ENCODE measurements around the gene NDUFV2.

The NDUFV2 gene

DNA sequence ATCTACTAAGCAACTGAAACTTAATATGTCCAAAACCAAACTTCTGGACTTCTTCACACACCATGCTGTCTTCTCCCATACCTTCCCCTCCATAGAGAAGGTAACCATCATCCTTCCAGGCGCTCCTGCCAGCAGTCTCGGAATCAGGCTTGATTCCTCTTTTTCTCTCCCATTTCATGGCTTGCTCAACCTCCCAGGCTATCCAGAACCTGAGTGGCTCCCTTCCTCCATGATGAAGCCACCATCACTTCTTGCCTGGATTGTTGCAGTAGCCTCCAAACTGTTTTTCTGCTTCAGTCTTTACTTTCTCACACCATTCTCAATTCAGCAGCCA, 40.1 kb upstream of the NDUFV2 start:
- TF ChIP-seq, protein P1, sequence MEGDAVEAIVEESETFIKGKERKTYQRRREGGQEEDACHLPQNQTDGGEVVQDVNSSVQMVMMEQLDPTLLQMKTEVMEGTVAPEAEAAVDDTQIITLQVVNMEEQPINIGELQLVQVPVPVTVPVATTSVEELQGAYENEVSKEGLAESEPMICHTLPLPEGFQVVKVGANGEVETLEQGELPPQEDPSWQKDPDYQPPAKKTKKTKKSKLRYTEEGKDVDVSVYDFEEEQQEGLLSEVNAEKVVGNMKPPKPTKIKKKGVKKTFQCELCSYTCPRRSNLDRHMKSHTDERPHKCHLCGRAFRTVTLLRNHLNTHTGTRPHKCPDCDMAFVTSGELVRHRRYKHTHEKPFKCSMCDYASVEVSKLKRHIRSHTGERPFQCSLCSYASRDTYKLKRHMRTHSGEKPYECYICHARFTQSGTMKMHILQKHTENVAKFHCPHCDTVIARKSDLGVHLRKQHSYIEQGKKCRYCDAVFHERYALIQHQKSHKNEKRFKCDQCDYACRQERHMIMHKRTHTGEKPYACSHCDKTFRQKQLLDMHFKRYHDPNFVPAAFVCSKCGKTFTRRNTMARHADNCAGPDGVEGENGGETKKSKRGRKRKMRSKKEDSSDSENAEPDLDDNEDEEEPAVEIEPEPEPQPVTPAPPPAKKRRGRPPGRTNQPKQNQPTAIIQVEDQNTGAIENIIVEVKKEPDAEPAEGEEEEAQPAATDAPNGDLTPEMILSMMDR (IDR thresholded peaks at IDR 0.05; ENCODE audit: low read depth, low read length), result no peak
- DNase-seq (ENCODE audit: low read depth in 2 of 2), result no peak
- H3K4me3 ChIP-seq (replicated peaks in 1 of 2; ENCODE audit: low read depth in 2 of 2, low read length in 2 of 2), result no peak overlapping the region

DNA sequence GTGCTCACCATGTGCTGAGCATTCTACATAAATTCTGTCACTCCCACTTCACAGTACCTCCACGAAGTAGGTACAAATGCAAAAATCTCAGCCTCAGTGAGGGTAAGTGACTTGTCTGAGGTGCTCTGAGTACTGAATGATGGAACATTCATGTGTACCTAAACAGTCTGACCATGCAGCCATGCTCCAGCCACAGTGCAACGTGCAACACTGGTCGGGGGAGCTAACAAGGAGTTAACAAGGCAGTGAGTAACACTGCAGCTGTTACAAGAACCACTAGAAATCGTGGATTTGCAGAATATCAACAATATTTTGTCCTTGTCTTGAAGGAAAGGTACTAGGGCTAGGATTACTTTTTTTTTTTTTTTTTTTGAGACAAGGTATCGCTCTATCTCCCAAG, 36.6 kb upstream of the NDUFV2 start:
- no peak overlapping the region for H3K4me3 ChIP-seq (replicated peaks in 1 of 2; ENCODE audit: low read depth in 2 of 2, low read length in 2 of 2)
- DNase-seq (ENCODE audit: low read depth in 2 of 2), result no peak
- TF ChIP-seq, protein P1 (IDR thresholded peaks at IDR 0.05; ENCODE audit: low read depth, low read length), result no peak

DNA sequence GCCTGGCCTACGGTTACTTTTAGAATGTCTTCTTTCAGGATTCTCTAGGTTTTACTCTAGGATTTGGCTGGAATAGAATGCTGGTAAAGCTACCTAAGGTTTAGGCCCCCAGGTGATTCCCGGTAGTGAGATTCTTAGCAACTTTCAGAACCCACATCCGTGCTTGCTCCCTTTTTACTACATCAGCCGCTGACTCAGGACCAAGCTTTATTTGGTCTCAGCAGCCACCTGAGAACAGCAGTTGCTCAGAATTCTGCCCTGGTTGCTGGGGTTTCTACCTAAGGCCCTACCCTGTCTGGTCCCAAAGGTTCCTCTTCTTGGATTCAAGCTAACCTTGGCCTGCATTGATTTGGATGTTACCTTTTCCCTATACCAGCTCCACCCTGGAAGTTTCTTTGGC, 36.1 kb upstream of the NDUFV2 start:
- H3K4me3 ChIP-seq (replicated peaks in 1 of 2; ENCODE audit: low read depth in 2 of 2, low read length in 2 of 2), result no peak overlapping the region
- TF ChIP-seq, protein P1 (IDR thresholded peaks at IDR 0.05; ENCODE audit: low read depth, low read length), result no peak
- no peak for DNase-seq (ENCODE audit: low read depth in 2 of 2)

DNA sequence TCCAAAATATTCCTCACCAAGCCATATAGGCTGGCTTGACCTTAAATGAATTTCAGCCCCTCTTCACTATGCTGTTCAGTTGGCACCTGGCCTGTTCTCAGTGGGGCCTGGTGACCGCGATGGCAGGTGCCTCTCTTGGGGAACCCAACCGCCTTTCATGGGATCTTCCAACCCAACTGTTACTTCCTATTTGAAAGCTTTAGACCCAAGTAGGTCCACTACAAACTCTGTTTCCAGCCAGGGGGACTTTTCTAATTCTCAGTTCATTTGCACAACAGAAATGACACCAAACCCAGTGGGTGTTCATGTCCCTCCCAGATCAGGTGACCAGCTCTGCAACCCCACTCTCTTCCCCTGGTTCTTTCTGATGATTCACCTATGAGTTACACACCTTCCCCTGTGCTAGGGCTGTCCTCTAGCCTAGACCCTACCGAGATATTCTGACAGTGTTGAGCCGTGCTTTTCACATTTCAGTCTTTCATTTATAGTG, 35.6 kb upstream of the NDUFV2 start:
- no peak for DNase-seq (ENCODE audit: low read depth in 2 of 2)
- TF ChIP-seq, protein P1 (IDR thresholded peaks at IDR 0.05; ENCODE audit: low read depth, low read length), result no peak
- H3K4me3 ChIP-seq (replicated peaks in 1 of 2; ENCODE audit: low read depth in 2 of 2, low read length in 2 of 2), result no peak overlapping the region

DNA sequence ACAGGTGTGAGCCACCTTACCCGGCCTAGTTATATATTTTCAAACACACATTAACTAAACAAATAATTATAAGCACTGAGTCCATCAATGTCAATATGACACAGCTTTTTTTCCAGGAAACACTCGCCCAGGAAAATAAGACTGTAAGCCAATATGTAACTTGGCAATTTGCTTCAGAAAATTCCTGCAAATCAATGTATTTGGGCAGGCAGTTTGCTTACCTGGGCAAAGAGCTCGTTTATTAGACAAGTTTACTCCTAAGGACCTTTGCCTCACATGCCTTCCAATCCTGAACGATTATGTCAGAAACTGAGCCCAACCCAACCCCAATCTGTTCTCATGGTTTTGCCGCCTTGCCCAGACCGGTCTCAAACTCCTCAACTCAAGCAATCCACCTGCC, 34.7 kb upstream of the NDUFV2 start:
- DNase-seq (ENCODE audit: low read depth in 2 of 2), result no peak
- H3K4me3 ChIP-seq (replicated peaks in 1 of 2; ENCODE audit: low read depth in 2 of 2, low read length in 2 of 2), result no peak overlapping the region
- TF ChIP-seq, protein P1 (IDR thresholded peaks at IDR 0.05; ENCODE audit: low read depth, low read length), result no peak

DNA sequence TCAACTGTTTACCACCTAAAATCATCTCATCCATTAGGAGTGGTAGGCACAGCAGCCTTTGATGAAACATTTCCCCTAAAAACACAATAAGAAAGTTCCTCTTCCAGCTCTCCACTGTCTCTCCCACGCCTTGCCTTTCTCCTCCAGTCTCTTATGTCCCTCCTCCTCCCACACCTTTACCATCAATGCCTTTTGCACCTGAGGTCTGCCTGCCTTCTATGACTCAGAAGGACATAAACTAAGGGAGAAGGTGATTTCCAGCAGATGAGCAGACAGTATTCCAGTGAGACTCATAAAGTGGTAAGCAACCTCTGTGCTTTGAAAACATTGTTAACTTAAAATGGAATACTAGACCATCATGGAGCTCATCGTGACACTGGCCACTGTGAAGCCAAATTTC, 34.2 kb upstream of the NDUFV2 start:
- DNase-seq (ENCODE audit: low read depth in 2 of 2), result no peak
- TF ChIP-seq, protein P1 (IDR thresholded peaks at IDR 0.05; ENCODE audit: low read depth, low read length), result no peak

DNA sequence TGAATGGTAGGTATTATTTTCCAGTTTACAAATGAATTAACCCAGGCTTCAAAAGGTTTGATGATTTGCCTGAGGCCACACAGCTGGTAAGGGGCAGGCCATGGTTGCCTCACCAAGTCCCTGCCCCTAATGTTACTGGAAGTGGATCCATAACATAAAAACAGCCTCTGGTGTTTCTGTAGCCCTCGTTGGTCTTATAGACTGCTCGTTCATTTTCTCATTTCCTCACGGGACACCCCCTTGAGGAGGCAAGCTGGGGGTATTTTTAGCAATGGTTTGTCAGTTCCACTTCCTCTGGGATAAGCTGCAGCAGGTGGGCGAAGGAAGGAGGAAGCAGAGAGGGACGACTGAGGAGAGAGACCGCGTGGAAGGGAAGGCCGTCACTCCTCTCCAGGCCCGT, 32.9 kb upstream of the NDUFV2 start:
- H3K4me3 ChIP-seq (replicated peaks in 1 of 2; ENCODE audit: low read depth in 2 of 2, low read length in 2 of 2), result no peak overlapping the region
- no peak for DNase-seq (ENCODE audit: low read depth in 2 of 2)
- TF ChIP-seq, protein P1 (IDR thresholded peaks at IDR 0.05; ENCODE audit: low read depth, low read length), result no peak

More for the DNA sequence above, 34.2 kb upstream of the NDUFV2 start:
- H3K4me3 ChIP-seq (replicated peaks in 1 of 2; ENCODE audit: low read depth in 2 of 2, low read length in 2 of 2), result no peak overlapping the region
